Caco-2 (cell line): ENCODE results near the gene IL19. TPM values are rescaled to one million over a fixed set of nuclear protein-coding genes. Genes with fewer than 3 reads are reported as not detected.

Experiments
- BruUV-seq: library from RNA; stranded (reverse); fragments of 400-500 nt; replicated peaks from 2 replicates; lab custom pipeline; 2021; lab: Mats Ljungman, UMichigan
- CTCF ChIA-PET: fragments of 300-600 bp; sonication (Branson Sonifier 250); formaldehyde crosslinking; loops from one replicate; lab custom pipeline; 2022; ENCODE audit warnings: antibody characterized with exemption; lab: Charles Lee
- POLR2A ChIA-PET: fragments of 300-600 bp; sonication (Branson Sonifier 250); formaldehyde crosslinking; loops from one replicate; lab custom pipeline; 2022; ENCODE audit warnings: antibody characterized with exemption; lab: Charles Lee
- DNase-seq, 2 experiments: peaks; one replicate each; pipeline versions ENCODE4 v3.0.0 to v3.0.0-alpha.2; 2020 to 2022
- H3K27me3 ChIP-seq: replicated peaks from 2 replicates; pipeline ENCODE4 v1.6.0; 2011; ENCODE audit warnings: low read length; ENCODE audit not compliant: control insufficient read depth, insufficient read depth
- H3K36me3 ChIP-seq: 2 replicates; pipeline ENCODE4 v1.5.1; 2011; ENCODE audit warnings: low read length; ENCODE audit not compliant: control insufficient read depth, insufficient read depth
- H3K4me1 ChIP-seq: fragments of 250-450 bp; sonication (Bioruptor Pico); 2 replicates; pipeline ENCODE4 v1.5.1; 2020; ENCODE audit warnings: mild to moderate bottlenecking
- H3K4me3 ChIP-seq: 2 replicates; pipeline ENCODE4 v1.5.1; 2011; ENCODE audit warnings: low read depth, mild to moderate bottlenecking, control low read depth, low read length
- H3K9me3 ChIP-seq: fragments of 250-450 bp; sonication (Bioruptor Pico); 2 replicates; pipeline ENCODE4 v1.5.1; 2020; ENCODE audit warnings: mild to moderate bottlenecking, moderate library complexity
- H3K27ac Mint-ChIP-seq: one replicate; pipeline ENCODE4 v1.8.0; 2022; ENCODE audit warnings: mixed read lengths; ENCODE audit not compliant: unreplicated experiment
- H3K27me3 Mint-ChIP-seq: one replicate; pipeline ENCODE4 v1.8.0; 2022; ENCODE audit warnings: mixed read lengths; ENCODE audit not compliant: insufficient read depth, unreplicated experiment
- H3K36me3 Mint-ChIP-seq: one replicate; pipeline ENCODE4 v1.8.0; 2022; ENCODE audit warnings: mild to moderate bottlenecking, mixed read lengths; ENCODE audit not compliant: insufficient read depth, unreplicated experiment
- H3K4me1 Mint-ChIP-seq: one replicate; pipeline ENCODE4 v1.8.0; 2022; ENCODE audit warnings: low read depth, mixed read lengths; ENCODE audit not compliant: unreplicated experiment
- H3K4me3 Mint-ChIP-seq: one replicate; pipeline ENCODE4 v1.8.0; 2022; ENCODE audit warnings: mild to moderate bottlenecking, moderate library complexity, mixed read lengths; ENCODE audit not compliant: unreplicated experiment
- H3K9me3 Mint-ChIP-seq: one replicate; pipeline ENCODE4 v1.8.0; 2022; ENCODE audit warnings: mixed read lengths; ENCODE audit not compliant: unreplicated experiment
- intact Hi-C: fragments of 100-400 bp; cut with micrococcal nuclease; formaldehyde crosslinking; loops from one replicate; pipeline ENCODE4 v1.10.0; 2022; ENCODE audit not compliant: unreplicated experiment
- total RNA-seq: library from RNA; stranded (reverse); gene quantifications from 2 replicates; pipeline ENCODE4 v1.2.3, GENCODE V29; 2022
- TF ChIP-seq, protein P1 (sequence below), 2 experiments: fragments of 200-600 bp in 1 of 2; IDR thresholded peaks; 1 replicate in 1 of 2; 2 replicates in 1 of 2; pipeline versions ENCODE4 v1.5.1 to v1.8.0; 2011 to 2022; ENCODE audit warnings: antibody characterized with exemption in 1 of 2, control low read depth in 1 of 2, inconsistent platforms in 1 of 2, low read depth in 1 of 2, low read length in 1 of 2, mild to moderate bottlenecking in 1 of 2, moderate library complexity in 1 of 2; ENCODE audit not compliant: insufficient read depth in 1 of 2, severe bottlenecking in 1 of 2, unreplicated experiment in 1 of 2

Gene IL19
- total RNA-seq, 1 experiment from 2014 or later: not detected

DNA sequence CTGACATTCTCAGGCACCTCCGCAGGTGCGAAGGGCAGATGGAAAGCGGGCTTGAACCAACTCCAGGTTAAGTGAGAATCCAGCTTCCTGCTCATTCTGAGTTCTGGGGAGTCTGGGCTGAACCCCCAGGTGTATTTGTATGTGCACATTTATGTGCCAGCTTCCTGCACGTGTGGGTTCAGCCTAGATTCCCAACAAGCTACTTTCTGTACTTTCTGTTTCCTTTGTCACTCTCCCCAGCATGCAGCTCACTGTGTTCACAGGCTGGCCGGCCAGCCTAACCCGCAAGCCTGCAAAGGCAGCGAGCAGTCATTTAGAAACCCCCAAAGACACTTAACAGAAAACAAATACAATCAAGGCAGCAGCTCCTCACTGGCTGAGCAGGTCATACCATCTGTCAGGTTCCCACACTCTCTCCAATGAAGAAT lies 1.3 kb upstream of the IL19 start:
- ChIA-PET POLR2A (no interaction called here), CTCF (no interaction called here)
- H3K27me3 ChIP-seq: no peaks in the 10 kb centered on the region
- no peaks in the 10 kb centered on the region for H3K36me3 Mint-ChIP-seq
- BruUV-seq: no TSS peak
- peaks cover 29% of the 10 kb centered on the region for H3K4me1 Mint-ChIP-seq
- H3K9me3 ChIP-seq: no peaks in the 10 kb centered on the region
- no peak for DNase-seq
- H3K9me3 Mint-ChIP-seq: no peaks in the 10 kb centered on the region
- H3K36me3 ChIP-seq: no peaks in the 10 kb centered on the region
- no peak overlapping the region for H3K27ac Mint-ChIP-seq
- no peak overlapping the region for H3K4me3 ChIP-seq
- no peaks in the 10 kb centered on the region for H3K27me3 Mint-ChIP-seq
- intact Hi-C loops: no loop called here
- peaks cover 47% of the 10 kb centered on the region for H3K4me1 ChIP-seq
- no peak overlapping the region for H3K4me3 Mint-ChIP-seq
- TF ChIP-seq, protein P1, sequence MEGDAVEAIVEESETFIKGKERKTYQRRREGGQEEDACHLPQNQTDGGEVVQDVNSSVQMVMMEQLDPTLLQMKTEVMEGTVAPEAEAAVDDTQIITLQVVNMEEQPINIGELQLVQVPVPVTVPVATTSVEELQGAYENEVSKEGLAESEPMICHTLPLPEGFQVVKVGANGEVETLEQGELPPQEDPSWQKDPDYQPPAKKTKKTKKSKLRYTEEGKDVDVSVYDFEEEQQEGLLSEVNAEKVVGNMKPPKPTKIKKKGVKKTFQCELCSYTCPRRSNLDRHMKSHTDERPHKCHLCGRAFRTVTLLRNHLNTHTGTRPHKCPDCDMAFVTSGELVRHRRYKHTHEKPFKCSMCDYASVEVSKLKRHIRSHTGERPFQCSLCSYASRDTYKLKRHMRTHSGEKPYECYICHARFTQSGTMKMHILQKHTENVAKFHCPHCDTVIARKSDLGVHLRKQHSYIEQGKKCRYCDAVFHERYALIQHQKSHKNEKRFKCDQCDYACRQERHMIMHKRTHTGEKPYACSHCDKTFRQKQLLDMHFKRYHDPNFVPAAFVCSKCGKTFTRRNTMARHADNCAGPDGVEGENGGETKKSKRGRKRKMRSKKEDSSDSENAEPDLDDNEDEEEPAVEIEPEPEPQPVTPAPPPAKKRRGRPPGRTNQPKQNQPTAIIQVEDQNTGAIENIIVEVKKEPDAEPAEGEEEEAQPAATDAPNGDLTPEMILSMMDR (IDR thresholded peaks at IDR 0.05; ENCODE audit: insufficient read depth in 1 of 2, low read depth in 1 of 2, low read length in 1 of 2, severe bottlenecking in 1 of 2, unreplicated experiment in 1 of 2): no peak

DNA sequence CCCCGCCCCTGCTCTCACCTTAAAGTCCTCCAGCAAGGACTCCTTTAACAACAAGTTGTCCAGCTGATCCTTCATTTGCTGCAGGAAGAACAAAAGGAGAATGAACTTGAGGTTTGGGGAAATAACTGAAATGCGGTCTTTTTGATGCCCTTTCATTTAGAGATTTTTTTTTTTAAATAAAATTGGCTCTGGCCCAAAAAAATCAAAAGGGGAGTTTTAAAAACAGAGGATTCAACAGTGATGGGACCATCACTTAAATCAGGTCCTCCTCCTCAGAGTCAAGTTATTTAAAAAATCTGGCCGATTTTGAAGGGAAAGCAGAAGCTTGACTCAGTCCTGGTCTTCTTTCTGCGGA lies 742 bp downstream of the IL19 start:
- POLR2A ChIA-PET: no interaction called here
- DNase-seq: no peak
- peaks cover 28% of the 10 kb centered on the region for H3K4me1 Mint-ChIP-seq
- no peaks in the 10 kb centered on the region for H3K9me3 Mint-ChIP-seq
- no peak overlapping the region for H3K27ac Mint-ChIP-seq
- Histone ChIP-seq H3K9me3 (no peaks in the 10 kb centered on the region), H3K4me3 (no peak overlapping the region), H3K4me1 (peaks cover 52% of the 10 kb centered on the region), H3K27me3 (no peaks in the 10 kb centered on the region), H3K36me3 (no peaks in the 10 kb centered on the region)
- no TSS peak for BruUV-seq
- CTCF ChIA-PET: interaction anchor here (1.0 kb wide), 1 partner anchor 161 kb away, joined by 3 read pairs; no protein-coding TSS in a partner anchor
- intact Hi-C loops: no loop called here
- no peaks in the 10 kb centered on the region for H3K27me3 Mint-ChIP-seq
- H3K4me3 Mint-ChIP-seq: no peak overlapping the region
- TF ChIP-seq, protein P1 (IDR thresholded peaks at IDR 0.05; ENCODE audit: insufficient read depth in 1 of 2, low read depth in 1 of 2, low read length in 1 of 2, severe bottlenecking in 1 of 2, unreplicated experiment in 1 of 2): no peak
- H3K36me3 Mint-ChIP-seq: no peaks in the 10 kb centered on the region

DNA sequence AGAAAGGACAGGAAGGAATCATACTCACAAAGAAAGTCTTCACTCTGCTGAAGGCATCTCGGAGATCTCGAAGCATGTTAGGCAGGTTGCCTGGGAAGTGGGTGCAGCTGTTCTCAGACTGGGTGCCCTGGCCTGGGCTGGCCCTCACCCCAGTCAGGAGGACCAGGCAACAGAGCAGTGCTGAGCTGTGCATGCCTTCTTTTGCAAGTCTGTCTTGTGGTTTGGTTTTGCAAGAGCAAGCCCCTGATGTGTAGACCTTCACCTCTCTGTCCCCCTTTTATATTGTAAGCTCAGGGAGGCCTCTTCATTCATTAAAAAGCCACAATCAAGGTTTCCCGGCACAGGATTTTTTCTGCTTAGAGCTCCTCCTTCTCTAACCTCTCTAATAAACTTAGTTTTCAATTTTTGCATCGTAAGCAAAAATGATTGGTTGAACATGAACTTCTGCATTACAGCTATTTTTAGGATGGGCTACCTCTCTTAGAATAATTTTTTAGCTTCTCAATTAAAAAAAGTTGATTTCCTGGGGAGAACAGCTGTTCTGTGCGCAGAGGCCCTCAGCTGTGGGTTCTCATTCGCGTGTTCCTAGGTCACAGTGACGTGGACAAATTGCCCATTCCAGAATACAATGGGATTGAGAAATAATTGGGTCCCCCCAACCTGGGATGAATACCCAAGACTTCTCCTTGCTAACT lies 1.8 kb downstream of the IL19 start, which contains the start of gene IL10:
TSS of gene IL10 (minus strand) at position 252 of the 695 bp plus-strand sequence. CDS start at position 193, 59 bp downstream.
- H3K27me3 Mint-ChIP-seq: no peaks in the 10 kb centered on the region
- no peaks in the 10 kb centered on the region for H3K27me3 ChIP-seq

More for the DNA sequence above, 1.8 kb downstream of the IL19 start, which contains the start of gene IL10:
- H3K4me3 ChIP-seq: no peak within 1 kb of the TSS
- no peak within 1 kb of the TSS for H3K4me3 Mint-ChIP-seq
- peaks cover 49% of the 10 kb centered on the region for H3K4me1 ChIP-seq
- no peaks in the 10 kb centered on the region for H3K36me3 ChIP-seq
- no TSS peak for BruUV-seq
- peak within 1 kb of the TSS; percentile 90 for H3K27ac Mint-ChIP-seq
- H3K4me1 Mint-ChIP-seq: peaks cover 22% of the 10 kb centered on the region
- no peak for DNase-seq
- intact Hi-C loops: no loop called here
- H3K9me3 Mint-ChIP-seq: no peaks in the 10 kb centered on the region
- TF ChIP-seq, protein P1 (IDR thresholded peaks at IDR 0.05; ENCODE audit: insufficient read depth in 1 of 2, low read depth in 1 of 2, low read length in 1 of 2, severe bottlenecking in 1 of 2, unreplicated experiment in 1 of 2): no peak
- ChIA-PET POLR2A (no interaction called here), CTCF (no interaction called here)
- no peaks in the 10 kb centered on the region for H3K36me3 Mint-ChIP-seq
- no peaks in the 10 kb centered on the region for H3K9me3 ChIP-seq
